HG02642 (cell line): Measurements from ENCODE around the gene FBLN2.

Experiments
- ATAC-seq: cut with Tn5 transposase; IDR thresholded peaks from one replicate; pipeline ENCODE4 v1.9.1; 2021; ENCODE audit warnings: mild to moderate bottlenecking; ENCODE audit not compliant: unreplicated experiment, poor library complexity

The FBLN2 gene

DNA sequence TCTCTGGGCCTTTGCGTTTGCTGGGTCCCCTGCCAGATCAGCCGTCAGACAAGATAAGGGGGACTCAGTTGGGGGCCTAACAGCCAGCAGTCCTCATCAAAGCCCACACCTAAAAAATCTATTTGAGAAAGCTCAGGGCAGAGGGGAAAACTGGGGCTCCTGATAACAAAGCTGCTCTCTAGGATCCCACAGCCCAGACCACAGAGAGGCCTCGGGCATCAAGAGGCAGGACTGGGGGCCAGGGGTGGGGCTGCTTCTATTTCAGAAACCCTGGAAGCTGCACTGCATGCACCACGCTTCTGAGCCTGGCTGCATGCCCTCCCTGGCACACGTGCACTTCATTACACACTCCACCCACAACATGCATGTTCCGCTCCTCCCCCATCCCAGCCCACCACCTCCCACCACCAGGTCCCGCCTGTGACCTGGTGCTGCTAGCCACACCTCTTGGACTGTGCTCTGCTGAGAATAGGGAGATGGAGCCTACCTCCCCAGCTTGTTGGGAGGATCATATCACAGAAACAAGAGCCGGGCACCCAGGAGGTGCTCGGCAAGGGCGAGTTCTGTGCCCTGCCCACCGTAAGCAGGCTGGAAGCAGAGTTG is 26.6 kb downstream of the FBLN2 start:
- no peak for ATAC-seq

DNA sequence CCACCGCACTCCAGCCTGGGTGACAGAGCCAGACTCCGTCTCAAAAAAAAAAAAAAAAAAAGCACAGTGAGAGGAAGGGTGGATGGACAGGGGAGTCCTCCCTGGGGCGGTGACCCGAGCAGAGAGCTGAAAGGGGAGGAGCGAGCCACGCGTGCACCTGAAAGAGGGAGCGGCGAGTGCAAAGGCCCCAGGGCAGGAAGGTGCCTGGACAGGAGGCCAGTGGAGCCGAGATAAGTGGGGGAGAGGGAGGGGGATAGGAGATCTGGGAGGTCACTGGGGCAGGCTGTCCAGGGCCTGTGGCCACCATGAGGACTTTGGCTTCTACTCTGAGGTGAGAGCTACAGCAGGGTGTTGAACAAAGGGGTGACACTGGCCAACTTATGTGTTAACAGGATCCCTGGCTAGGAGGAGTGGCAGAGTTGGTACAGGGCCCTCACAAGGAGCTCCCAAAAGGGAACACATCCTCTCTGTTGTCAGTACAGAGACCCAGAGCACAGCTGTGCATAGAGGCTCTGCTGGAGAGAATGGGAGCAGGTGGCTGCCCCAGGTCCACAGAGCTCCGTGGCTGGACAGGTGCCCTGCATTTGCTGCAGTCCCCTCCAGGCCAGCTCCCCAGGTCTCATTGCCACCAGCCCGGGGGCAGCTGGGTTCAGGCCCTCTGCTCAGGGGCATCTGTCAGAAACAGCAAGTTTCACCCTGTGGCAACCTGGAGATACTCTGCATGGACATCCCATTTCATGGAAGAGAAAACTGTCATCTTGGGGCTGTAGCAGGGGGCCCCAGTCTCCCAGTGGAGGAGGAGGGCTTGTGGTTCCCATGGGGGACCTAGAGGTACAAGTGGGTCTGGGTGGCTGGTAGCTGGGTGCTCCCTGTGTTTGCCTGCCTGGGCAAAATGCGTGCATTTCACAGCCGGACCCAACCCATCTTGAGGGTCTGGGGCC is 28.5 kb downstream of the FBLN2 start:
- ATAC-seq = no peak

DNA sequence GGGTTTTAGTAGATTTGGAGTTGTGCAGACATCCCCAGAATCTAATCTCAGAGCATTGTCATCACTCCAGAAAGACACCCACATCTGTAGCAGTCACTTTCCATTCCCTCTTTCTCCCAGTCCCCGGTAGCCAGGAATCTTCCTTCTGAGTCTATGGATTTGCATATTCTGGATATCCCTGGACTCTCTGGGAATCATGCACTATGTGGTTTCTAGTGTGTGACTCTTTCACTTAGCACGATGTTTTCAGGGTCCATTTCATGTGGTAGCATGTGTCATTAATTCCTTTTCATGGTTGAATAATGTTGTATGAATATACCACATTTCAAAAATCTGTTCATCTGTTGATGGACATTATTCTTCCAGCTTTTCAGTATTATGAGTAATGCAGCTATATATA is 29.3 kb downstream of the FBLN2 start:
- ATAC-seq = no peak

DNA sequence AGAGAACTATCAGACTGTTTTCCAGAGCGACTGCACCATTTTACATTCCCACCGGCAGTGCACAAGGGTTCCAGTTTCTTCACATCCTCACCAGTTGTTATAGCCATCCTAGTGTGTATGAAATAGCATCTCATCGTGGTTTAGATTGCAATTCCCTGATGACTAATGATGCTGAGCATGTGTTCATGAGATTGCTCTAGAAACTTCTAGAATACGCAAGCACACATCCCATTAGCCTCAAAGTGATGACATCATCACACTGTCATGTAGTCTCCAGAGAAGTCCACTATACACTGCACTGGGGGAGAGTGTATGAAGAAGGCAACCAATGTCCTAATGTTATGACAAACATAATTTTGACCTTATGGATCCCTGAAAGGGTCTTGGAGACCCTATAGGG is 30.1 kb downstream of the FBLN2 start:
- no peak for ATAC-seq

DNA sequence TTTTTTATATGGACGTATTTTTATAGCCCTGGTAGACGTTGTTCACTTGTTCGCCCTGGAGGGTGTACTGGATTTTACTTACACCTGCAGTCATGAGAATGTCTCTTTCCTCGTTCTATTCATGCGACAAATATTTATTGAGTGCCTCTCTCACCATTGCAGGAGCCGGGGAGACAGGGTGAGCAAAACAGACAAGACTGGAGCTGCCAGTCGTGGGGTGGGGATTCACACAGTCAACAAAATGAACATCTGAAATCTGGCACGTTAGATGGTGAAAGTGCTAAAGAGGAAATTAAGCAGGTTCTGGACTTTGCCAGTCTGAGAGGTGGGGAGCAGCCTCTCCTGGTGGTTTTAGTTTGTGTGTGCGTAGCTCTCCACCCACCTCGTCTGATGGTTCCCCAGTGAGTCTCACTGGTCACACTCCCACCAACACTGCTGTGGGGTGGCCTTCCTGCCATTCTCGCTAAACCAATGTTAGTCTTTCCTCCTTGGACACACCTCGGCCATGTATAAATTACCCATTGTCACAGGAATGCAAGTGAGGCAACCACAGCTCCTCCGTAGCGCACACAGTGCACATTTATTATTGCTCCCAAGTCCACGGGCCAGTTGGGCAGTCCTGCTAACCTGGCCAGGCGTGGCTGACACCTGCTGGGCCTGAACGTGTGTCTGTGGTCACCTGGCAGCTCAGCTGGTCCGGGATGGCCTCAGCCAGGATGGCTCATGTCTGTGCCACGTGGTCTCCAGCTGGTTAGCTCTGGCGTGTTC is 31.5 kb downstream of the FBLN2 start:
- ATAC-seq = no peak

DNA sequence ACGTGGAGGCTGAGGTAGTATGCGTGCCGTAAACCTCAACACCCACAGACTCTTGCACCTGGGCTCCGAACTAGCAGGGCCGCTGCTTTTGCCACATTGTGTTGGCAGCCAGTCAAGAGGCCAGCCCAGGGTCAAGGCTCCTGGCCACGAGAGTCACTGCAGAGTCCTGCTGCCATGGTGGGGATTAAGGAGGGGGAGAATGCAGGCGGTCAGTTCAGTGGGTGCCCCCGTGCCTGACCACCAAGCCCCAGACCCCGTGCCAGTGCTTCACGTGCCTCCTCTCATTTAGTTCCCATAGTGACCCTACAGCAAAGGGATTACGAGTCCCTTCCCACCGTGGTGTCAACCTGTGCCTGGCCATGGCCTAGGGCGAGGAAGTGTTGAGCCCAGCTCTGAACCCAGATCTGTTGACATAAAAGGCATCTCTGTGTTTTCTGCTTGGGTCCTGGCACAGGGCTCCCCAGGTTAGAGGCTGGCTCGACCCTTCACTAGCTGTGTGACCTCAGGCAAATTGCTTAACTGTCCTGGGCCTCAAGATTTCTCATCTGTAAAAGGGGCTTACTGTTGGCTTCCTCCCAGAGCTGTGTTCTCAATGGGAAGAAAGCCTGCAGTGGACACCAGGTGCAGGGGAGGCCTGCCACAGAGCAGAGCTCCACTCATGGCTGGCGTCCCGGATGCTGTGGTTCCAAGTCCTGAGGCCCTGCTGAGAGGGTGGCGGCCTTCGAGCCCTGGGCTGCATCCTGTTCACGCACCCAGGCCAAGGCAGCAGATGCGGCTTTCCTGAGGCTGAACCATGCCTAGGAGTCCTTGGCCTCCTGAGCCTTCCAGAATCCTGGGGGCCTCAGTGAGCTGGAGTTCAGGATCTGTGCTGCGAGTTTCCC is 32.8 kb downstream of the FBLN2 start:
- ATAC-seq = no peak

DNA sequence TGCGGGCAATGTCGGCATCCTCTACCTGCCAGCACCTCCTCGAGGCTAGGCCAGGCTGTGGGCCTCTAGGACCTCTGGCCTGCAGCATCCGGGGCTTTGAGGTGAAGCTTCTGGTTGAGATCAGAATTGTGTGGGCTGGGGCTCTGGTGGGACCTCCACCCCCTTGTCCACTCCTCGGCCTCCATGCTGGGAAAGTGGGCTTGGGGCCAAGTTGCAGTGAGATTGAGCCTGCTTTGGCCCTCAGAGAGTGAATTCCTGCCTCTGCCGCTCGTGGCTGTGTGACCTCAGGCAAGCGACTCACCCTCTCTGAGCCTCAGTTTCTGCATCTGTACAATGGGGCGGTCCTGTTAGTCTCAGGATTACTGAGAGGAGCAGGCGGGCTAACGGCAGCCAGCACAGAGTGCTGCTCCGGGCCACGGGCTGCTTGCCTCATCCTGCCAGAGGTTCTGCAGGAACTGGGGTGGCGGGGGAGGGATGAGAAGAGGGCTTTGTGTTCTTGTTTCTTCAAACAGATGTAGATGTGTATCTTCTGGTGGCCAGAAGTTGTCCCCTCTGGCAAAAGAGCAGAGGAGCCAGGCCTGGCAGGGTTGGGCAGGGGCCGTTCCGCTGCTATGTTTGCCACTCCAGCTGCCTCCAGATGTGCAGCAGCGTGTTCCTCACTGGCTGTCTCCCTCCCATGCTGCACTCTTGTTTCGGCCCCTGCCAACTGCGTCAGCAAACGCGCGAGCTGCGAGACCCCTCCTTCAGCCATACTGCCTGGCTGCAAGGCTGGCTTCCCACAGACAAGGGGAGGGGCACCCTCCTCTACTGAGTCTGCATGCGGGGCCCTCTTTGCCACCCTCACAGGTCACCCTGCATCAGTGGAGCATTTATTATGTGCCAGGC is 33.7 kb downstream of the FBLN2 start:
- no peak for ATAC-seq

DNA sequence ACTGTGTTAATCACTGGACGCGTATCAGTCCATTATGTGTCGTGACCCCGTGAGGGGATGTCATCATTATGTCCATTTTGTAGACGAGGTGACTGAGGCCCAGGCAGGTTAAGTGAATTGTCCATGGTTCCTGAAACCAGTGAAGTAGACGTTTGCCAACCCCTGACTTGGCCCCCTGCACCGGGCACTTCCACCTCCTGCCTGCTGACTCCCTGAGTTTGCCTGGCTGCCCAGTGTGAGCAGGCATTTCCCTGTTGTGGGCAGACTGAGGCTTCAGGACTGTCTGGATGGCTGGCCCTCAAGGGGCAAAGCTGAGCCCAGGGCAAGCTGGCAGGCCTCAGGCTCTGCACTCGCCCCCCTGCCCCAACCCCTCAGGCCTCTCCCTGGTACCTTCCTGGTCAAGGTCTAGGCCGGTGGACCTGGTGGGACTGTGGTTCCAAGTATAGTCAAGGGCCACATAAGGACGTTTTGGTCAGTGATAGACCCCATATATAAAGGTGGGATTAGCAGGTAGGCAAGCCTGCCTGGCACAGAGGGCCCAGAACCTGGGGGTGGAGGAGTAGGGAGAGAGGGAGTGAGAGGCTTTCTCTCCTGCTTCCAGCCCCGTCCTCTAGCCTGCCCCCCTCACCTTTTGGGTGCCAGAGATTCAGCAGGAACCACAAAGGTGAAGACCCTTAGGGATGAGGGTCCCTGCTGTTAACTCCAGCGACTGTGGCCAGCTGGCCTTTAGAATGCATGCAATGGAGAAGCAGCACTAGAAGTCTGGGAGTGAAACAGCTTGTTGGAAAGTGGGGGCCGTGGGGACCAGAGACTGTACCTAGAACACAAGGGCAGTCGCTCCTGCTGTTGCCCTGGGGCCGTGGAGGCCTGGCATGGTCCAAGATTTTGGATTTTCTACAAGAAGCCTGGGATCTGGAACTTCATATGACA is 34.6 kb downstream of the FBLN2 start:
- no peak for ATAC-seq

DNA sequence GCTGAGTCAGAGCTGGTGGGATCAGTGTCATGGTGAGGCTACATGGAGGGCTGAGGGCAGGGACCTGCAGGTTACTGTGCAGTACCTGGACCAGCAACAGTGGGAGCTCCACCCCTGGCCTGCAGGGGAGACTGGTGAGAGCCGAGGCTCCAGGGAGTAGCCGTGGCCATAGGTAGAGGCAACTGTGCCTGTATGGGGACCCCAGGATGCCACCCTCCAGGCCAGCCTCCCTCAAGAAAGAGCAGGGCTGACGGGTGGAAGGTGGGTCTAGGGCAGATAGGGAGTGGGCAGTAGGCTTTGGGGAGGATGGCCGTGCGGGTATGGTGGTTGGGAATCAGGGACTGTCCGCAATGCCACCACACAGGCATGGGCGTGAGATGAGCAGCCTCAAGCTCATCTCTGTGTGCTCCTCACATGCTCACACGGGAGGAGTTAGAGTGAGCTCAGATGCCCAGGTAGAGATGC is 35.5 kb downstream of the FBLN2 start:
- no peak for ATAC-seq

DNA sequence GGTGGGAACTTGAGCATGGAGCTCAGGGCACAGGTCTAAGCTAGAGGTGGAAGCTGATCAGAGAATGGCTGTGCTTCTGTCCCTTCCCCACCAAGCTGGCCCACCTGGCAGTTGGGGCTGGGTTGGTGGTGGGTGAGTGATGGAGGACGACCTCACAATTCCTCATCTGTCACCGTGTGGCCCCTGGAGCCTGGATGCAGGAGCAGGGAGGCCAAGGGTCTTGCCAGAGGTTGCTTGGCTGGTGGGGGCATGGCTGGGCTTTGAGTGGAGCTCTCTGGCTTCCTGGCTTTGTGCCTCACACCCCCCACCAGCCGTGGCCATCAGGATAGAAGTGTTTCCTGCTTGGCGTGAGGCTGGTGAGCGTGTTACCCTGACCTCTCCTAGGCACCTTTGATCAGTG is 36.0 kb downstream of the FBLN2 start:
- no peak for ATAC-seq

DNA sequence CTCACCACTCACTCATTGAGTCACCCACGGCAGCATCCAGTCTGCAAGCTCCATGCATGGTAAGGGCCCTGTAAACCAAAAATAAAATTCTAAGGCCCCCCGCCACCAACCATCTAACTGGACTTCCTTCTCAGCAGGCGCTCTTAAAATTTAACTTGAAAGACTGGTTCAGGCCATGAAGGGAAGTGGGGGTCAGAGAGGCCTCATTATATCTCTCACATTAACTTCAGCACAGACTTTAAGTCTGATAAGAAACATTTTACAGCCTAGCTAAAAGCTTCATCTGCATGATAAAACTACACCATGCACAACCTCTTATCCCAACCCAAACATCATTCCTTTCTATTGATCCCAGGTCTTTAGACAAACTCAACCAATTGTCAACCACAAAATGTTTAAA is 38.5 kb downstream of the FBLN2 start:
- no peak for ATAC-seq

DNA sequence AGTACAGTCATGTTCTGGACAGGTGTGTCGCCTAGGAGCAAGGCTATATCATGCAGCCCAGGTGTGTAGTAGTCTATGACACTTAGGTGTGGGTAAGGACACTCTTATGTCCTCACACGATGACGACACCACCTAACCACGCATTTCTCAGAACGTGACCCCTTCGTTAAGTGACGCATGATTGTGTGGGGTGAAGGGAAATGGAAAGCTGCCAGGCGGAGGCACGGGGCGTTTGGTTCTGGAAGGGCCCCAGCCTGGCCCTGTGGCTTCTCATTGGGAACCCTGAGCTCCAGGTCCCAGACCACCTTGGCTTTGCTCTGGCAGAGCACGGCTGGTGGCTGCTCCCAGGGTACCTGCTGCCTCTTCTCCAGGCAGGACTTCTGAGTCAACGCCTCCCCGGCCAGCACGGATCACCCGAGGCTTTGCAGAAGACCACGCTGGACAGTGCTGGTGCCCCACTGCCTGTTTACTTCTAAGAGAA is 39.3 kb downstream of the FBLN2 start:
- no peak for ATAC-seq

DNA sequence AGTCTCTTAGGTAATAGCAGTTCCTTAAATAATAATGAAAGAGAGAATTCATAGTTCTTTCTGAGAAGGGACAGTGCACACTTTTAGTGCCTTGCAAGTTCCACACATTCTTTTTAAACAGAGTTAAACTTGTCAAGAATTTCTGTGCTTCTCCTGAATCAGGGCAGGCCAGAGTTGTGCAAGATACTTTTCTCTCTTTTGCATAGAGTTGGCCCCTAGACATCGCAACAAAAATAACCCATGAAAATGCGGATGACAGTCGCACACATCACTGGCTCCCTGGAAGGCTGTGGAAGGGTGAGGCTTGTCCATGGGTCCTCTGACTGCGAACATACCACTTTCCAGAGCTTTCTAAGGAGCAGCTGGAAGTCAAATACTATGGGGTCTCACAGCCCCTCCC is 40.1 kb downstream of the FBLN2 start:
- no peak for ATAC-seq

DNA sequence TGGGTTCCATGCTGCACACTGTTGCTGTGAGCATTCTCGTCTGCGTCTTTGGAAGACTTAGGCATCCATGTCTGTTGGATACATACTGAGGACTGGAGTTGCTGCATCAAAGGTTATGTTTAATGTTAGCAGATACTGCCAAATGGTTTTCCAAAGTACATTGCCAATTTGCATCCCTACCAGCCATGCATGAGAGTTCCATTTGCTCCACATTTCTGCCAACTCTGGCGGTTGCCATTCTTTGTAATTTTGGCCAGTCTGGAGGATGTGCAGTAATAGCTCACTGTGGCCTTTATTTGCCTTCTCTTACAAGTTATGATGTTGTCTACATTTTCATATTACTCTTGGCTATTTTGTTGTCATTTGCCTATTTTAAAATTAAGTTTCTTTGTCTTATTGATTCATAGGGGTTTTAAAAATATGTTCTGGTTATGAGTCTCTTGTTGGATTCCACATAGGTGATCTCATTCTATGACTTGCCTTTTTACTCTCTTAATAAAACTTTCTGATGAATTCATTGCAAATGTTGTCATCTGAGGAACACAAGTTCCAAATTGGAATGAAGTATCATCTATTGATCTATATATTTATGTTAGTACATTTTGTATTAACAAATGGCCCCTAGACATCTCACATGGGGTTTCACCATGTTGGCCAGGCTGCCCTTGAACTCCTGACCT is 42.1 kb downstream of the FBLN2 start:
- ATAC-seq = no peak

DNA sequence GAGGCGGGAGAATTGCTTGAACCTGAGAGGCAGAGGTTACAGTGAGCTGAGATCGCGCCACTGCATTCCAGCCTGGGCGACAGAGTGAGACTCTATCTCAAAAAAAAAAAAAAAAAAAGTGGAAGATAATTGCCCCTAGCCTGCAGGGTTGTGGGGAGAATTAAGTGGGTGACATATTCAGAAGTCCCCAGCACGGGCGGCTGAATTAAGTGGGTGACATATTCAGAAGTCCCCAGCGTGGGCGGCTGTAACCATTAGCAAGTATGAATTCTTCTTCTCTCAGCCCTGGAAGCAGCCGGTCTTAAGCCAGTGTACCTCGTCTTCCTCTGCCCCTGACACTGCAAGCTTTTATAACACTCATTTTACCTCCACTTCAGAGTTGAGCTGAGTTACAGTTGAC is 44.7 kb downstream of the FBLN2 start:
- ATAC-seq = no peak

DNA sequence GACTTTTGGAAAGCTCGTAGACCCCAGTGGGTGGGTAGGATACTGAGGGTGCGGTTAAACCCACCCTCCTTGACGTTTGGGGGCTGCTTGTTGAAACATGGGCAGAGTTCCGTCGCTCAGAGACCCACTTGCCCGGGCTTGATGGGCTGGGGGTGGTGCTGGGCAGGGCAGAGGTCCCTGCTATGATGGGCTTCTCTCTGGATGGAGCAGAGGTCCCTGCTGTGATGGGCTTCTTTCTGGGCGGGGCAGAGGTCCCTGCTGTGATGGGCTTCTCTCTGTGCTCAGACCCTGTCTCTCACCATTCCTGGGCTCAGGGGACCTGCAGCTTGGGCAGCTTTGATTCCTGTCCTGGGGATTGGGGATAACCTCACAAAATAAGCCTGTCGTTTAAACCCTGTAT is 45.2 kb downstream of the FBLN2 start:
- ATAC-seq = no peak

DNA sequence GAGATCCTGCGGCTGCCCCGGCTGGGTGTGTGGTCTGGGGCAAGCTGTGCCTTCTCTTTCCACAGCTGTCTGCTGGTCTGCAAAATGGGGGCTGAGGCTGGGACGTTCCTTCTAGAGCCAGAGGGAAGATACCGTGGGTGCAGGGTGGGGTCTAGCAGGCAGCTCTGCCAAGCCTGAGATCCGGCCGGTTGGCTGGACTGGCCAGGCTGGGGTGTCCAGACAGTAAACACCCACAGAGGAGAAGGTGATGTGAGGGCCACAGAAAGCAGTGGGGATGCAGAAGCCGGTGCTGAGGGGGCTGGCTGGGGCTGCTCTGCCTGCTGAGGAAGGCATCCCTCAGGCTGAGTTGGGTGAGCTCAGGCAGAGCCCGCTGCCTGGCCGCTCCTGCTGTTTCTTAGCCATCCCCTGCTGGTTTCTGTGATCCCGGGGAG is 46.1 kb downstream of the FBLN2 start:
- no peak for ATAC-seq
